Spleen (tissue), 11 donors: ENCODE results near the gene LRP1B. TPM values are rescaled to one million over a fixed set of nuclear protein-coding genes. Genes with fewer than 3 reads are reported as not detected.

Experiments used
- DNase-seq: peaks from one replicate; pipeline ENCODE4 v3.0.0-alpha.2; 2020
- H3K27ac ChIP-seq, 8 donors: fragments of 200-600 bp; sonication (generic) in 7 of 8; 1 replicate in 4 of 8; 2 replicates in 4 of 8; pipeline versions ENCODE4 v1.5.0 to v1.8.0; 2016 to 2021; ENCODE audit warnings: inconsistent platforms in 4 of 8, mild to moderate bottlenecking in 4 of 8, moderate library complexity in 1 of 8
- H3K27me3 ChIP-seq, 7 donors: fragments of 200-600 bp; sonication (generic) in 6 of 7; replicated peaks in 1 of 7; 1 replicate in 4 of 7; 2 replicates in 3 of 7; pipeline versions ENCODE4 v1.5.0 to v1.8.0; 2016 to 2021; ENCODE audit warnings: inconsistent platforms in 3 of 7, mild to moderate bottlenecking in 1 of 7
- H3K36me3 ChIP-seq, 6 donors: fragments of 200-600 bp; sonication (generic) in 5 of 6; 1 replicate in 4 of 6; 2 replicates in 2 of 6; pipeline versions ENCODE4 v1.5.0 to v1.8.0; 2016 to 2021; ENCODE audit warnings: inconsistent platforms in 2 of 6
- H3K4me1 ChIP-seq, 6 donors: fragments of 200-600 bp; sonication (generic) in 5 of 6; 1 replicate in 3 of 6; 2 replicates in 3 of 6; pipeline versions ENCODE4 v1.5.0 to v1.8.0; 2016 to 2021; ENCODE audit warnings: inconsistent platforms in 3 of 6
- H3K4me3 ChIP-seq, 8 donors: fragments of 200-600 bp; sonication (generic) in 7 of 8; 1 replicate in 4 of 8; 2 replicates in 4 of 8; pipeline versions ENCODE4 v1.5.0 to v1.8.0; 2016 to 2021; ENCODE audit warnings: inconsistent platforms in 4 of 8, mild to moderate bottlenecking in 4 of 8, moderate library complexity in 2 of 8
- H3K9me3 ChIP-seq, 8 donors: fragments of 200-600 bp; sonication (generic) in 7 of 8; 1 replicate in 4 of 8; 2 replicates in 4 of 8; pipeline versions ENCODE4 v1.5.0 to v1.8.0; 2016 to 2021; ENCODE audit warnings: inconsistent platforms in 4 of 8
- CTCF ChIP-seq, 11 experiments: fragments of 200-600 bp in 7 of 11; fragments of 450-650 bp in 4 of 11; sonication (generic) in 4 of 11; IDR thresholded peaks in 8 of 11; conservative IDR thresholded peaks in 3 of 11; 1 replicate in 7 of 11; 2 replicates in 4 of 11; pipeline versions ENCODE4 v1.4.0 to v1.8.0; 2016 to 2021; ENCODE audit warnings: antibody characterized with exemption in 11 of 11, inconsistent platforms in 4 of 11, mild to moderate bottlenecking in 1 of 11
- POLR2A ChIP-seq, 3 donors: fragments of 450-650 bp; IDR thresholded peaks; one replicate each; pipeline ENCODE4 v1.5.1; 2017; ENCODE audit warnings: antibody characterized with exemption in 3 of 3, mild to moderate bottlenecking in 1 of 3
- POLR2AphosphoS5 ChIP-seq, 3 donors: sonication (generic); formaldehyde crosslinking; IDR thresholded peaks; one replicate each; pipeline ENCODE4 v1.5.1; 2017; ENCODE audit warnings: antibody characterized with exemption in 3 of 3
- WGBS, 5 donors: extraction: QIAGEN DNeasy Blood & Tissue Kit in 3 of 5; methylation state at CpG; one replicate each; pipeline versions ENCODE4 v1.1.5 to v1.1.7; 2013 to 2018; 5-methylcytosine and 5-hydroxymethylcytosine counted together
- intact Hi-C: fragments of 100-400 bp; cut with DNase I; formaldehyde crosslinking; loops from one replicate; pipeline ENCODE4 v1.15.0; 2023; ENCODE audit warnings: low total_unique reads
- polyA plus RNA-seq, 3 donors: library from polyadenylated mRNA; stranded (reverse); fragments of 200-250 nt; gene quantifications; one replicate each; pipeline ENCODE4 v1.2.1, GENCODE V29; 2013
- total RNA-seq, 7 donors: library from RNA; depleted of rRNA in 3 of 7; stranded (reverse); fragments of >200 nt in 3 of 7; fragmentation: NEBNext Ultra II Directional in 4 of 7; extraction: Animal tissue kit (Norgen Biotek cat#: 25700) in 4 of 7; gene quantifications; one replicate each; pipeline versions ENCODE4 v1.1.0 to v1.2.1, GENCODE V29; 2016 to 2021
- donor health status: healthy with polysubstance abuse.
- donor health status: DM: no; HTN: no; CAD: no; lungs with moderate emphysema.
- donor health status: DM: no; HTN: no; CAD: no.
- donor health status: Bipolar disorder and iron deficiency.
- donor health status: healthy.
- donor health status: DM: no; HTN: no; CAD: no.
- donor health status: DM: yes; HTN: yes; CAD: no.

Gene LRP1B
- total and polyA plus RNA-seq, 10 donors: 0.02 to 0.85 (median 0.08) TPM; not detected in 2

- no peak for TF ChIP-seq POLR2AphosphoS5 (IDR thresholded peaks at IDR 0.05)
- TF ChIP-seq POLR2A (IDR thresholded peaks at IDR 0.05): no peak
- no peak for TF ChIP-seq CTCF (IDR thresholded peaks at IDR 0.05 in 8 of 11, conservative IDR thresholded peaks at IDR 0.05 in 3 of 11)
- WGBS, 5 donors: 78 to 91% (median 84%) methylated on average over 5 of the region's 5 CpGs
Measured at GRCh38 chr2:141579071-141579470, 551.7 kb downstream of the LRP1B start.

GRCh38 chr2:141570474-141571131 is 560.2 kb downstream of the LRP1B start:
- 74 to 89% (median 78%) methylated on average over 6 to 10 of the region's 10 CpGs for WGBS, 5 donors
- no peaks in the 10 kb centered on the region for H3K4me1 ChIP-seq

More at GRCh38 chr2:141579071-141579470, 551.7 kb downstream of the LRP1B start:
- H3K4me3 ChIP-seq: no peak overlapping the region
- no peak overlapping the region for H3K27ac ChIP-seq
- H3K9me3 ChIP-seq: peaks cover 0 to 12% (median 2%) of the 10 kb centered on the region in 8 donors
- no peaks in the 10 kb centered on the region for H3K36me3 ChIP-seq
- intact Hi-C loops: no loop called here
- no peaks in the 10 kb centered on the region for H3K4me1 ChIP-seq
- H3K27me3 ChIP-seq: no peaks in the 10 kb centered on the region
- no peak for DNase-seq

GRCh38 chr2:141569941-141570340 is 560.9 kb downstream of the LRP1B start:
- no peaks in the 10 kb centered on the region for H3K27me3 ChIP-seq
- no peak overlapping the region for H3K27ac ChIP-seq
- no peak for TF ChIP-seq POLR2A (IDR thresholded peaks at IDR 0.05)
- H3K9me3 ChIP-seq: peaks cover 0 to 18% (median 0%) of the 10 kb centered on the region in 8 donors
- intact Hi-C loops: no loop called here
- no peak overlapping the region for H3K4me3 ChIP-seq
- H3K4me1 ChIP-seq: no peaks in the 10 kb centered on the region
- no peak for DNase-seq
- 53 to 85% (median 76%) methylated on average over 4 of the region's 4 CpGs for WGBS, 5 donors
- no peaks in the 10 kb centered on the region for H3K36me3 ChIP-seq

More at GRCh38 chr2:141570474-141571131, 560.2 kb downstream of the LRP1B start:
- H3K27ac ChIP-seq: no peak overlapping the region
- H3K36me3 ChIP-seq: no peaks in the 10 kb centered on the region
- peak; percentile 71 for DNase-seq
- H3K27me3 ChIP-seq: no peaks in the 10 kb centered on the region
- intact Hi-C loops: no loop called here
- H3K9me3 ChIP-seq: peaks cover 0 to 21% (median 2%) of the 10 kb centered on the region in 8 donors
- TF ChIP-seq POLR2A (IDR thresholded peaks at IDR 0.05) (no peak), POLR2AphosphoS5 (IDR thresholded peaks at IDR 0.05) (no peak), CTCF (IDR thresholded peaks at IDR 0.05 in 8 of 11, conservative IDR thresholded peaks at IDR 0.05 in 3 of 11) (no peak)
- H3K4me3 ChIP-seq: no peak overlapping the region

GRCh38 chr2:141565597-141565996 is 565.2 kb downstream of the LRP1B start:
- no peak for DNase-seq
- intact Hi-C loops: no loop called here
- TF ChIP-seq POLR2A (IDR thresholded peaks at IDR 0.05): no peak
- TF ChIP-seq POLR2AphosphoS5 (IDR thresholded peaks at IDR 0.05): no peak
- no peak for TF ChIP-seq CTCF (IDR thresholded peaks at IDR 0.05 in 8 of 11, conservative IDR thresholded peaks at IDR 0.05 in 3 of 11)
- no peak overlapping the region for H3K27ac ChIP-seq
- H3K9me3 ChIP-seq: no peaks in the 10 kb centered on the region
- WGBS, 5 donors: 97 to 99% (median 97%) methylated on average over 3 of the region's 3 CpGs
- no peaks in the 10 kb centered on the region for H3K36me3 ChIP-seq
- no peaks in the 10 kb centered on the region for H3K4me1 ChIP-seq
- H3K4me3 ChIP-seq: no peak overlapping the region
- H3K27me3 ChIP-seq: no peaks in the 10 kb centered on the region
